ENCODE data around the gene ATRNL1. TPM values are rescaled to one million over a fixed set of nuclear protein-coding genes. Genes with fewer than 3 reads are reported as not detected.

Gene ATRNL1
- total RNA-seq, 1 experiment from 2014 or later = 8.8 TPM

- no TSS peak for BruUV-seq (replicated peaks)
- intact Hi-C loops (cut with micrococcal nuclease; ENCODE audit: unreplicated experiment) = loop anchor here (10.0 kb wide), 1 partner anchor 216 kb away; no protein-coding TSS in a partner anchor
- Mint-ChIP-seq H3K27ac (ENCODE audit: unreplicated experiment) (no peak overlapping the region), H3K9me3 (ENCODE audit: low read depth, unreplicated experiment) (peaks cover 5% of the 10 kb centered on the region), H3K4me1 (ENCODE audit: low read depth, unreplicated experiment) (no peaks in the 10 kb centered on the region), H3K27me3 (ENCODE audit: unreplicated experiment) (peaks cover 14% of the 10 kb centered on the region), H3K36me3 (ENCODE audit: insufficient read depth, unreplicated experiment) (peaks cover 27% of the 10 kb centered on the region), H3K4me3 (ENCODE audit: low read depth, unreplicated experiment) (no peak overlapping the region)
- CTCF ChIA-PET = interaction anchor here (0.9 kb wide), 1 partner anchor 56 kb away, joined by 3 read pairs; no protein-coding TSS in a partner anchor
- no peak for TF ChIP-seq CTCF (IDR thresholded peaks at IDR 0.05; ENCODE audit: unreplicated experiment)
- DNase-seq = no peak
Measured at GRCh38 chr10:115091161-115091560, 2.0 kb upstream of the ATRNL1 start.

GRCh38 chr10:115092258-115092554 lies 959 bp upstream of the ATRNL1 start:
- Mint-ChIP-seq H3K27me3 (ENCODE audit: unreplicated experiment) (peaks cover 14% of the 10 kb centered on the region), H3K4me1 (ENCODE audit: low read depth, unreplicated experiment) (no peaks in the 10 kb centered on the region), H3K36me3 (ENCODE audit: insufficient read depth, unreplicated experiment) (peaks cover 27% of the 10 kb centered on the region), H3K4me3 (ENCODE audit: low read depth, unreplicated experiment) (peak overlapping the region; percentile 71), H3K27ac (ENCODE audit: unreplicated experiment) (no peak overlapping the region), H3K9me3 (ENCODE audit: low read depth, unreplicated experiment) (peaks cover 3% of the 10 kb centered on the region)
- intact Hi-C loops (cut with micrococcal nuclease; ENCODE audit: unreplicated experiment) = loop anchor here (10.0 kb wide), 1 partner anchor 217 kb away; no protein-coding TSS in a partner anchor
- no peak for TF ChIP-seq CTCF (IDR thresholded peaks at IDR 0.05; ENCODE audit: unreplicated experiment)
- no peak for DNase-seq
- CTCF ChIA-PET = interaction anchor here (0.7 kb wide), 1 partner anchor 147 kb away, joined by 3 read pairs; no protein-coding TSS in a partner anchor
- BruUV-seq (replicated peaks) = no TSS peak

- peak; percentile 29 for DNase-seq
- H3K27ac Mint-ChIP-seq (ENCODE audit: unreplicated experiment) = no peak overlapping the region
- H3K4me1 Mint-ChIP-seq (ENCODE audit: low read depth, unreplicated experiment) = no peaks in the 10 kb centered on the region
- H3K27me3 Mint-ChIP-seq (ENCODE audit: unreplicated experiment) = peaks cover 14% of the 10 kb centered on the region
- H3K36me3 Mint-ChIP-seq (ENCODE audit: insufficient read depth, unreplicated experiment) = peaks cover 27% of the 10 kb centered on the region
- intact Hi-C loops (cut with micrococcal nuclease; ENCODE audit: unreplicated experiment) = loop anchor here (10.0 kb wide), 1 partner anchor 218 kb away; no protein-coding TSS in a partner anchor
- CTCF ChIA-PET = interaction anchor here (0.7 kb wide), 1 partner anchor 148 kb away, joined by 3 read pairs; no protein-coding TSS in a partner anchor
- H3K4me3 Mint-ChIP-seq (ENCODE audit: low read depth, unreplicated experiment) = peak overlapping the region; percentile 71
- no TSS peak for BruUV-seq (replicated peaks)
- TF ChIP-seq CTCF (IDR thresholded peaks at IDR 0.05; ENCODE audit: unreplicated experiment) = no peak
- no peaks in the 10 kb centered on the region for H3K9me3 Mint-ChIP-seq (ENCODE audit: low read depth, unreplicated experiment)
Measured at GRCh38 chr10:115092555-115093285, 445 bp upstream of the ATRNL1 start.

GRCh38 chr10:115093776-115094408 lies 727 bp downstream of the ATRNL1 start:
- DNase-seq = peak; percentile 51
- H3K27me3 Mint-ChIP-seq (ENCODE audit: unreplicated experiment) = peaks cover 14% of the 10 kb centered on the region
- no peak overlapping the region for H3K27ac Mint-ChIP-seq (ENCODE audit: unreplicated experiment)
- CTCF ChIA-PET = interaction anchor here (0.7 kb wide), 2 partner anchors 217 to 1574 kb away, joined by 4 to 5 read pairs; no protein-coding TSS in a partner anchor
- no TSS peak for BruUV-seq (replicated peaks)
- no peaks in the 10 kb centered on the region for H3K4me1 Mint-ChIP-seq (ENCODE audit: low read depth, unreplicated experiment)
- no peak for TF ChIP-seq CTCF (IDR thresholded peaks at IDR 0.05; ENCODE audit: unreplicated experiment)
- H3K36me3 Mint-ChIP-seq (ENCODE audit: insufficient read depth, unreplicated experiment) = peaks cover 27% of the 10 kb centered on the region
- H3K9me3 Mint-ChIP-seq (ENCODE audit: low read depth, unreplicated experiment) = no peaks in the 10 kb centered on the region
- intact Hi-C loops (cut with micrococcal nuclease; ENCODE audit: unreplicated experiment) = loop anchor here (10.0 kb wide), 1 partner anchor 219 kb away; no protein-coding TSS in a partner anchor
- peak overlapping the region; percentile 71 for H3K4me3 Mint-ChIP-seq (ENCODE audit: low read depth, unreplicated experiment)

All from Calu3 (cell line).